Measurements from ENCODE around the gene KCTD16.

The KCTD16 gene

GRCh38 chr5:144170276-144171024 is at the start of gene KCTD16, which contains the start of gene YIPF5:
Gene KCTD16 (plus strand): TSS chr5:144170873.
Gene YIPF5 (minus strand): TSS chr5:144170659. CDS start chr5:144169955, 704 bp downstream.
- peak; percentile 98 for DNase-seq (ENCODE audit: low spot score)

GRCh38 chr5:144121577-144121976 is 49.1 kb upstream of the KCTD16 start:
- no peak for DNase-seq (ENCODE audit: low spot score)

- no peak for DNase-seq (ENCODE audit: low spot score)
Observed at GRCh38 chr5:144122081-144122480, 48.6 kb upstream of the KCTD16 start.

- DNase-seq (ENCODE audit: low spot score): no peak
Observed at GRCh38 chr5:144122641-144123040, 48.0 kb upstream of the KCTD16 start.

GRCh38 chr5:144125163-144125726 is 45.4 kb upstream of the KCTD16 start:
- no peak for DNase-seq (ENCODE audit: low spot score)

GRCh38 chr5:144126707-144127106 is 44.0 kb upstream of the KCTD16 start:
- DNase-seq (ENCODE audit: low spot score): no peak

- DNase-seq (ENCODE audit: low spot score): no peak
Observed at GRCh38 chr5:144128844-144129243, 41.8 kb upstream of the KCTD16 start.

- DNase-seq (ENCODE audit: low spot score): no peak
Observed at GRCh38 chr5:144130306-144130705, 40.4 kb upstream of the KCTD16 start.

- no peak for DNase-seq (ENCODE audit: low spot score)
Observed at GRCh38 chr5:144131261-144131660, 39.4 kb upstream of the KCTD16 start.

- no peak for DNase-seq (ENCODE audit: low spot score)
Observed at GRCh38 chr5:144133050-144133633, 37.5 kb upstream of the KCTD16 start.

- no peak for DNase-seq (ENCODE audit: low spot score)
Observed at GRCh38 chr5:144134194-144134826, 36.4 kb upstream of the KCTD16 start.

GRCh38 chr5:144135113-144135762 is 35.4 kb upstream of the KCTD16 start:
- DNase-seq (ENCODE audit: low spot score): no peak

GRCh38 chr5:144139586-144139985 is 31.1 kb upstream of the KCTD16 start:
- no peak for DNase-seq (ENCODE audit: low spot score)

GRCh38 chr5:144141585-144141984 is 29.1 kb upstream of the KCTD16 start:
- no peak for DNase-seq (ENCODE audit: low spot score)

GRCh38 chr5:144142139-144142823 is 28.4 kb upstream of the KCTD16 start:
- peak; percentile 1 for DNase-seq (ENCODE audit: low spot score)

- DNase-seq (ENCODE audit: low spot score): no peak
Observed at GRCh38 chr5:144142824-144143162, 27.9 kb upstream of the KCTD16 start.

- no peak for DNase-seq (ENCODE audit: low spot score)
Observed at GRCh38 chr5:144143625-144144024, 27.0 kb upstream of the KCTD16 start.

GRCh38 chr5:144144956-144145751 is 25.5 kb upstream of the KCTD16 start:
- DNase-seq (ENCODE audit: low spot score): no peak

- DNase-seq (ENCODE audit: low spot score): no peak
Observed at GRCh38 chr5:144151026-144151425, 19.6 kb upstream of the KCTD16 start.

GRCh38 chr5:144156767-144157171 is 13.9 kb upstream of the KCTD16 start:
- DNase-seq (ENCODE audit: low spot score): no peak

GRCh38 chr5:144162686-144163085 is 8.0 kb upstream of the KCTD16 start:
- no peak for DNase-seq (ENCODE audit: low spot score)
